GM23338 (cell line): ENCODE data around the gene IGF2BP2. TPM values are rescaled to one million over a fixed set of nuclear protein-coding genes. Genes with fewer than 3 reads are reported as not detected.

ENCODE experiments used
- ATAC-seq: fragments of 200-7000 bp; cut with Tn5 transposase; 3 replicates; pipeline ENCODE4 v1.9.1; 2020
- DNase-seq: peaks from one replicate; pipeline ENCODE4 v3.0.0-alpha.2; 2015; ENCODE audit warnings: low spot score
- H2AFZ ChIP-seq: fragments of 200-600 bp; sonication (generic); 2 replicates; pipeline ENCODE4 v1.8.0; 2016; ENCODE audit warnings: antibody characterized with exemption, mild to moderate bottlenecking, moderate library complexity
- H3F3A ChIP-seq: fragments of 200-600 bp; sonication (generic); replicated peaks from 2 replicates; pipeline ENCODE4 v1.8.0; 2017; ENCODE audit warnings: antibody characterized with exemption, mixed run types, low read depth
- H3K27ac ChIP-seq: fragments of 200-600 bp; sonication (generic); 2 replicates; pipeline ENCODE4 v1.6.1; 2016; ENCODE audit warnings: low read depth
- H3K27me3 ChIP-seq: fragments of 200-600 bp; sonication (generic); 2 replicates; pipeline ENCODE4 v1.8.0; 2016; ENCODE audit warnings: mild to moderate bottlenecking, mixed run types, moderate library complexity; ENCODE audit not compliant: insufficient read depth
- H3K36me3 ChIP-seq: fragments of 200-600 bp; sonication (generic); 2 replicates; pipeline ENCODE4 v1.8.0; 2016; ENCODE audit warnings: mild to moderate bottlenecking; ENCODE audit not compliant: insufficient read depth
- H3K4me1 ChIP-seq: fragments of 200-600 bp; sonication (generic); 2 replicates; pipeline ENCODE4 v1.8.0; 2016; ENCODE audit warnings: mild to moderate bottlenecking, moderate library complexity; ENCODE audit not compliant: insufficient read depth
- H3K4me2 ChIP-seq: fragments of 200-600 bp; sonication (generic); 2 replicates; pipeline ENCODE4 v1.7.1; 2017; ENCODE audit warnings: mixed run types
- H3K4me3 ChIP-seq: fragments of 200-600 bp; sonication (generic); 2 replicates; pipeline ENCODE4 v1.6.1; 2016; ENCODE audit warnings: mixed run types
- H3K79me2 ChIP-seq: fragments of 200-600 bp; sonication (generic); replicated peaks from 2 replicates; pipeline ENCODE4 v1.8.0; 2017; ENCODE audit warnings: mild to moderate bottlenecking; ENCODE audit not compliant: insufficient read depth
- H3K9me2 ChIP-seq: fragments of 200-600 bp; sonication (generic); 2 replicates; pipeline ENCODE4 v1.8.0; 2017; ENCODE audit not compliant: insufficient read depth
- H4K20me1 ChIP-seq: fragments of 200-600 bp; sonication (generic); replicated peaks from 2 replicates; pipeline ENCODE4 v1.8.0; 2017; ENCODE audit warnings: mild to moderate bottlenecking; ENCODE audit not compliant: insufficient read depth
- H3K27ac Mint-ChIP-seq: 2 replicates; pipeline ENCODE4 v1.8.0; 2020; ENCODE audit warnings: inconsistent platforms, mild to moderate bottlenecking, moderate library complexity, mixed read lengths
- H3K27me3 Mint-ChIP-seq: 3 replicates; pipeline ENCODE4 v1.8.0; 2022; ENCODE audit warnings: low read depth, mild to moderate bottlenecking, moderate library complexity, mixed read lengths, inconsistent platforms; ENCODE audit not compliant: insufficient read depth, poor library complexity
- H3K36me3 Mint-ChIP-seq: 3 replicates; pipeline ENCODE4 v1.8.0; 2021; ENCODE audit warnings: low read depth, mild to moderate bottlenecking, inconsistent platforms, moderate library complexity, mixed read lengths
- H3K4me1 Mint-ChIP-seq: 3 replicates; pipeline ENCODE4 v1.8.0; 2020; ENCODE audit warnings: mild to moderate bottlenecking, inconsistent platforms, mixed read lengths
- H3K4me3 Mint-ChIP-seq: 3 replicates; pipeline ENCODE4 v1.8.0; 2021; ENCODE audit warnings: moderate library complexity, mild to moderate bottlenecking, inconsistent platforms, mixed read lengths
- H3K9me3 Mint-ChIP-seq: 3 replicates; pipeline ENCODE4 v1.8.0; 2020; ENCODE audit warnings: moderate library complexity, mild to moderate bottlenecking, inconsistent platforms, mixed read lengths
- CTCF ChIP-seq, 2 experiments: fragments of 200-600 bp in 1 of 2; sonication (generic) in 1 of 2; conservative IDR thresholded peaks; 2 replicates each; pipeline versions ENCODE4 v1.5.1 to v1.6.1; 2016 to 2017; ENCODE audit warnings: antibody characterized with exemption in 2 of 2, low read depth in 2 of 2, mild to moderate bottlenecking in 2 of 2, moderate library complexity in 1 of 2
- EZH2 ChIP-seq: fragments of 200-600 bp; sonication (generic); IDR thresholded peaks from one replicate; pipeline ENCODE4 v1.8.0; 2017; ENCODE audit warnings: antibody characterized with exemption, mild to moderate bottlenecking, low read depth; ENCODE audit not compliant: unreplicated experiment
- NANOG ChIP-seq: IDR thresholded peaks from 2 replicates; pipeline ENCODE4 v1.6.1; 2016; ENCODE audit warnings: antibody characterized with exemption, borderline replicate concordance
- POLR2AphosphoS5 ChIP-seq: IDR thresholded peaks from 2 replicates; pipeline ENCODE4 v1.6.1; 2016; ENCODE audit warnings: antibody characterized with exemption, low read depth
- STAT1 ChIP-seq: IDR thresholded peaks from one replicate; pipeline ENCODE4 v1.6.1; 2016; ENCODE audit warnings: antibody characterized with exemption; ENCODE audit not compliant: unreplicated experiment
- ZNF114 ChIP-seq: fragments of 250-450 bp; sonication (Bioruptor Pico); IDR thresholded peaks from 2 replicates; pipeline ENCODE4 v1.5.0; 2020; ENCODE audit warnings: mild to moderate bottlenecking, moderate library complexity
- ZNF331 ChIP-seq: fragments of 250-450 bp; sonication (Bioruptor Pico); IDR thresholded peaks from 2 replicates; pipeline ENCODE4 v1.5.0; 2020; ENCODE audit warnings: low read depth, mild to moderate bottlenecking, moderate library complexity
- ZNF462 ChIP-seq: fragments of 250-450 bp; sonication (Bioruptor Pico); IDR thresholded peaks from 2 replicates; pipeline ENCODE4 v1.5.0; 2020; ENCODE audit warnings: mild to moderate bottlenecking, moderate library complexity
- polyA plus RNA-seq: library from polyadenylated mRNA; unstranded; fragments of >200 nt; fragmentation: Nextera tagmentation; extraction: Ambion mirVana; gene quantifications from 2 replicates; pipeline ENCODE4 v1.2.1, GENCODE V29; 2016
- total RNA-seq: library from RNA; depleted of rRNA; stranded (reverse); fragments of >200 nt; shearing (Covaris generic); gene quantifications from 2 replicates; pipeline ENCODE4 v1.2.3, GENCODE V29; 2014

The IGF2BP2 gene
- total and polyA plus RNA-seq, 2 experiments from 2014 or later: 82.9 to 84.5 TPM

- no peak overlapping the region for H2AFZ ChIP-seq
- no peaks in the 10 kb centered on the region for H3K27me3 ChIP-seq
- H3K4me1 Mint-ChIP-seq: no peaks in the 10 kb centered on the region
- no peak overlapping the region for H3K27ac ChIP-seq
- H3K4me3 Mint-ChIP-seq: no peak overlapping the region
- peaks cover 21% of the 10 kb centered on the region for H3K36me3 ChIP-seq
- no peaks in the 10 kb centered on the region for H3K9me2 ChIP-seq
- H3K36me3 Mint-ChIP-seq: peaks cover 69% of the 10 kb centered on the region
- no peak for DNase-seq
- H3F3A ChIP-seq: no peaks in the 10 kb centered on the region
- no peak overlapping the region for H3K4me2 ChIP-seq
- H3K27ac Mint-ChIP-seq: no peak overlapping the region
- H3K79me2 ChIP-seq: peaks cover 5% of the 10 kb centered on the region; the same call in 1 of the 2 replicates
- no peak overlapping the region for H3K4me3 ChIP-seq
- peaks cover 8% of the 10 kb centered on the region for H3K27me3 Mint-ChIP-seq
- ATAC-seq: no peak
- H3K9me3 Mint-ChIP-seq: no peaks in the 10 kb centered on the region
- no peaks in the 10 kb centered on the region for H3K4me1 ChIP-seq
- H4K20me1 ChIP-seq: no peaks in the 10 kb centered on the region; the same call in 1 of the 2 replicates
- TF ChIP-seq CTCF (conservative IDR thresholded peaks at IDR 0.05; ENCODE audit: low read depth in 2 of 2): no peak
- no peak for TF ChIP-seq ZNF331 (CRISPR knock-in tag)
- no peak for TF ChIP-seq NANOG
- TF ChIP-seq EZH2: no peak
- TF ChIP-seq POLR2AphosphoS5: no peak
- no peak for TF ChIP-seq STAT1
- no peak for TF ChIP-seq ZNF114 (CRISPR knock-in tag)
- no peak for TF ChIP-seq ZNF462
These were observed 139.4 kb downstream of the IGF2BP2 start for GRCh38 chr3:185685231-185686035.
